HG03060 (cell line): ENCODE data around the gene GAP43.
A peak's percentile ranks its signal among the peaks of the same experiment; 100 is the strongest.

Experiments used
- ATAC-seq: cut with Tn5 transposase; IDR thresholded peaks from one replicate; pipeline ENCODE4 v1.9.1; 2021; ENCODE audit warnings: low read depth, moderate number of reproducible peaks; ENCODE audit not compliant: unreplicated experiment

The GAP43 gene, protein sequence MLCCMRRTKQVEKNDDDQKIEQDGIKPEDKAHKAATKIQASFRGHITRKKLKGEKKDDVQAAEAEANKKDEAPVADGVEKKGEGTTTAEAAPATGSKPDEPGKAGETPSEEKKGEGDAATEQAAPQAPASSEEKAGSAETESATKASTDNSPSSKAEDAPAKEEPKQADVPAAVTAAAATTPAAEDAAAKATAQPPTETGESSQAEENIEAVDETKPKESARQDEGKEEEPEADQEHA

GRCh38 chr3:115623044-115623868, at the start of gene GAP43:
Gene GAP43, plus strand, starts transcription at chr3:115623510. Its CDS starts 180 bp downstream, at chr3:115623690.
- ATAC-seq, result no peak

DNA sequence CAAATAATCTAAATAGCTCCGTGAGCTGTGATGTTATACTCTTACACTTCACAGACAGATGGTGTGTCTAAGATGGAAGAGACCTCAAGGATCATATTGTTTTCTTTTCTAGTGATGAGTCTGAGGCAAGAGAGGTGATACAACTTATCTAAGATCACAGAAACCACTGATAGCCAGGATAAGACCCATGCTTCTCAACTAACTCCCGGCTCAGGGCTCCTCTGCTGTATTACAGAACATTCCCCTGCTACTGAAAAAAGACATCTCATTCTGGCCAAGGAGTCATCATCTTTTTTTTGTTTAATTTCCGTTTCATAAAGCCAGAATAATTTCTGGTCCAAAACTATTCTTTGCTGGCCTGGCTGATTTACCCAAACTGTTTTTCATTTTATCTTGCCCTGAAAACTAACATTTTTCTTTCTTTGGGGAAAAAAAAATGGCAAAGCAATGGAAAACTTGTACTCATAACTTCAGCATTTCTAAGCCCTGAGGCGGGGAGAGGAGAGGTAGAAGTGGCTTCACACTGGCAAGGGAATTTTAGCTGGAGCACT, 46.9 kb upstream of the GAP43 start:
- ATAC-seq, result no peak

DNA sequence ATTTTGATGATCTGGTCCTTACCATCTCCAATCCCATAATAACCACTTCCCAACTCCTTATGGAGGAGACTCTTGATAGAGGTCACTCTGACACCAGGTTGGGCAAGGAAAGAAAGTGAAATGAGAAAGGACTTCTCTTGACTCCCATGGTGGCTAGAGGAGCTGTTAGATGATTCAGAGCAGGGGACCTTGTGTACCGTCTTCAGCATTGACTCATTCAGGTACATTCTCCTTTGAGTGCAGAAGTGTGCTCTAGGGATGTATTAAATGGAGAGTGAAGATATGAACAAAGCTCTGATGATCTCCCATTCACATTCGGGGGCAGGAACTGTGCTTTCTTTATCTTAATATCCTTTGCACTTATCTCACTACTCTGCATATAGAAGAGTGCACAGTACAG, 46.3 kb upstream of the GAP43 start:
- ATAC-seq, result no peak

GRCh38 chr3:115578331-115578730, 45.0 kb upstream of the GAP43 start:
- no peak for ATAC-seq

DNA sequence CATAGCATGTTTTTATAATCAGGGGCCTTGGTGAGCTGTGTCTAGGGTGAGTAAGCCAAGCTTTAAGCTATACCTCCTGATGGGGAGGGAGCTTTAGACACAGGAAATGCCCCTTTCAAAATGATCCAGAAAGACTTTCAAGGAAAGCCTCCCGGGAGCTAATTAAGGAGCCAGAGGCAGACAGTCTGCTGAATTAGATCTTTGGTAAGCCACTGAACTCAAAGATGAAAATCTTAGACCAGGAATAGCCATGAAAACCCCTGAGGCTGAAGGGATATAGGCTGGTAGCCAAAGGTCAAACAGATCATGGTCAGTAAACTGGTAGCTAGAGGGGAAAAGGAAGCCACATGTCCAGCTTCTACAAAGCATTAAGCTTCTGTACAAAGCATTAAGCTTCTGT, 42.7 kb upstream of the GAP43 start:
- no peak for ATAC-seq

DNA sequence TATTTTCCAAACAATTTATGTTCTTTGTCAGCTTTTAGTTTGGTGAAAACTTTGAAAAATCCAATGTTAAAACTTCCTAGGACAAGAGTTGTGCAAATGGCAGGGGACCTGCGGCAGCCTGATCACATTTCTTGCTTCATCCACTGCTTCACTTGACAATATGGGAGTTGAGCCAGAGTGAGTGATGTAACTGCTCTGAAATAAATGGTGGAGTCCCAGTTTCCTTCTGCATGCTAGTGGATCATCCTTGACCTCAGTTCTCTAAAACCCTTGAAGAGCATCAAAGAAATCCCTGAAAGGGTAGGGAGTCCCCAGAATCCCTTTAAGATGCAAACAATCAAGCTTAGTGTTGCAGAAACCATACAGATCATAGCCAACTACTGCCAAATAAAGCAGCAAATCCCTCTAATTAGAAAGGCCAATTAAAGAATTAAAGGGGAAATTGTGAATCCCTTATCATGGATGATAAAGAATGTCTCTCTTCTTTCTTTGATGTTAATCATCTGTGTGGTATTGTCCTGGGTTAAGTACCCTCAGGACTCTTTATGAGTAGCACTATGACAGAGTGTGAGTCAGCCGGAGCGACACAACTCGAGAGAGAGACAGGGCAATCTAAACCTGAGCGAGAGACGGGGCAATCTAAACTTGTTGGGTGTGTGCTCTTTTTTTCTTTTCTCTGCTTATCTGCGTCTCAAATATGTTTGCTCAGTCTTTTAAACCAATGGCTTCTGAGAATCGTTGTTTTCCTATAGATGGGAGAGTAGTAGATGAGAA, 41.8 kb upstream of the GAP43 start:
- no peak for ATAC-seq

DNA sequence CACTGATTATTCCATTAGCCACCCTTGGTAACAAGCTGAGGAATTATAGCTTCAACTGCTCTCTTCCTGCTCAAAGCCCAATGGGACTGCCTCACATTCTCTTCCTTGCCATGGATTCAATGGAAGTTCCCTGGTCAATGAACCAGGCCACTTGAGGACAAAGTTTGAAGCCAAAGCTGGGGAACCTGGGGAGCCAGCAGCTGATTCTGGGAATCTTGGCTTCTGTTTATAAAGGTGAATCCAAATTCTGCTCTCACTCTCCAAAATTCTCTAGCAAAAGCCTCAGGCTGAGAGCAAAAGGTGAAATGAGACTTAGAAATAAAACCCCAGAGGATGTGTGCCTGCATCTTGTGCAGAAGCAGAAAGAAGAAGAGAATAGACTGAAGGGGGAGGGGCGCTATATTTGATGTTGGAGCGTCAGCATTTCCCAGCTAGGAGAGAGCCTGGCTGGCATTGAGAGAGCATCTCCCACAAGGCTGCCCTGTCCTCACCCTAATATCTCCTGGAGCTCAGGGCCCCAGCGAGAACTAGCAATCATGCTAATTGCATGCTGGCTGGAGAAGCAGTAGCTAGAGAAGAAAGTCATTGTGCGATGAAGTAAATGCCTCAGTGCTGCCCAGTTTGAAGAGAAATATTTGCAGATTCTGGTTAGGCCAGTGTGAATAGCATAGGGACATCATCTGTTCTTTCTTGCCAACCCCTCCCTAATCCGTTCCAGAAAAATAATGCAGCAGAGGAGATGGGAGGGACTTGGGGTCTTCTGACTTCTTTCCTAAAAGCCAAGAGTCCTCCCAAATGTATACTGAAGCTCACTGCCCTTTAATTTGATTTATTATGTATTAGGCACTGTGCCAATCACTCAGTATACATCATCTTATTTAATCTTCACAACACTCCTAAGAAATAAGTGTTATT, 34.9 kb upstream of the GAP43 start:
- no peak for ATAC-seq

DNA sequence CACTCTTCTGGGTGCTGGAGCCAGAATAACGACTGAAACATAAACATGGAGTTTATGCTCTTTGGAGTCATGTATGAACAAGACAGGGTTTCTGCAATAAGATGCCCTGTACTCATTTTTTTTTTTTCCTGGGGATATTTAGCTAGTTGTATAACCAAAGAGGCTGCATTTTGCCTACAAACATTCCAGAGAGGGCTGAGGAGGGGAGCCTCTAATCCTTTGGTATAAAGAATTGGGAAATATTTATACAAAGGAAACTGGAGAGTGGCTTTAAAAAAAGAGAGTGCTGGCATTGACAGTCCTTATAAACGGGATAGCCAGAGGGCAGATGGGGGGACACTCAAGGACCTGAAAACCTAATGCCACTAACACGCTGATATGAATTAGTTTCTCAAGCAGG, 32.4 kb upstream of the GAP43 start:
- ATAC-seq, result no peak

DNA sequence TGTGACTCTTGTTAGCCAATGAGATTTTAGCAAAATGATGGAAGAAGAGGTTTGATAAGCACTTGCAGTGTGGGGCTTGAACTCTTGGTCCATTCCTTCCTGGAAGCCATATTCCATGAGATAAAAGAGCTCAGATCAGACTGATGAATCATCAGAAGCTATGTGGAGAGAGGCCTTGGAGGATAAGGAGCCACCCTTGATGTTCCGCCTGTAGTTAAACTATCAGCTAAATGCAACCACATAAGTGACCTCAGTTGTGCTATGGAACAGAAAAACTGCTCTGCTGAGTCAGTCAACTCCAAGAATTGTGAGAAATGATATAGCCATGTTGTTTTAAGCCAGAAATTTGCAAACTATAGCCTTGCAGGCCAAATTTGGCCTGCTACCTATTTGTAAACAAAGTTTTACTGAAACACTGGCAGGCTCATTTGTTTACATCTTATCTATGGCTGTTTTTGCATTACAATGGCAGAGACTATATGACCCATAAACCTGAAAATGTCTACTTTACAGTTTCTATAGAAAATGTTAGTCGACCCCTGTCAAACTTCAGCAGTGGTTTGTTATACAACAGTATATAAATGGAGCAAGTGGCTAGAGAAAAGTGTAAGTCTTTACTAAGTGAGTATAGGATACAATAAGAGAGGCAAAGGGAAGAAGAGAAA, 27.6 kb upstream of the GAP43 start:
- ATAC-seq, result no peak

DNA sequence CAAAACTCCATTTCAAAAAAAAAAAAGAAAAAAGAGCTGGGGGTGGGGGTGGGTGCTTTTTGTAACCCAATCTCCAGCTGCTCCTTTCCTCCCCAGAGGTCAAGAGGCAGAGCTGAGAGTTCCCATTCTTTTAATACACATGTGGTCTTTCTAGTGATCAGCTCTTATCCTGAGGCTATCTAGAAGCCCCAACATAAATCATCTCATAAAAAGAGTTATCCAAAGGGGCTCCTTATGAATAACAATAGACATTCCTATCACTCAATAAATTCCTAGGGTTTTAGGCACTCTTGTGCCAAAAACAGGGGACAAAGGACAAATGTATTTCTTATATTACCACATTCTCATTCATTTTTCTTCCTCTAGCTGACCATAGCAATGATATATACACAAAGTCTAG, 25.1 kb upstream of the GAP43 start:
- no peak for ATAC-seq

DNA sequence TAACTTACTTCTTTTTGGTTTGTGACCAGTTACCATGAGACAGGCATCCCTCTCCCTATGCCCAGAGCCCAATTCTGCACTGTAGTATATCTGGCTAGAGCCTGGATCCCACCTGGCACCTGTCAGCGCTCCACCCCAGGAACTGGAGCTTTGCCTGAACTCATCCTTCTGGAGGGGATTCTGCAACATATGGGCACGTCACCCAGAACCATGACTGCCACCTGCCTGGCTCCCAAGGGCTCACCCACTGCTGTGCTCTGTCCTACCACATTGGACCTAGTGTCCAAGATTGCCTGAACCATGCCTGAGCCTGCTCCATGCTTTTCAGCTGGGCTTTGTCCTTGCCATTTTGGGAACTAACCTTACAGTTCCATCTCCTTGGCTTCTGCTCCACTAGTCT, 21.1 kb upstream of the GAP43 start:
- ATAC-seq, result no peak

DNA sequence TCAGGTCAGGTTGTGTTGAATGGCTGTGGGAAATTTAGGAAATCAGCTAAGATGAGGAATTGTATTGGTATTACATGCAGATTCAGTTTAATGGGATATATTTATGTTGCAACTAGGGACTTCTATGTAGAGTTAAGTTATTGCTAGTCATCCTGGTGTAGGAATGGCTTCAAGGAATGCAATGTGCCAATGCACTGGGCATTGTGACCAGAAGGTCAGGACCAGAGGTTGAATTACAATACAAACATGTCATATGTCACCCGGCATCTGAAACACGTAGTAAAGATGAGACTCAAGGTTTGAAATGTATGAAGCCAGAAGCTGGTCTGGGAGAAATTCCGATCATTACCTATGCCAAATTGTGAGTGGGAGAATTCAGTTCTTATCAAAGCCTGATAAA, 11.7 kb upstream of the GAP43 start:
- ATAC-seq, result no peak

- no peak for ATAC-seq
These were observed 8.1 kb upstream of the GAP43 start for GRCh38 chr3:115615001-115615814.

DNA sequence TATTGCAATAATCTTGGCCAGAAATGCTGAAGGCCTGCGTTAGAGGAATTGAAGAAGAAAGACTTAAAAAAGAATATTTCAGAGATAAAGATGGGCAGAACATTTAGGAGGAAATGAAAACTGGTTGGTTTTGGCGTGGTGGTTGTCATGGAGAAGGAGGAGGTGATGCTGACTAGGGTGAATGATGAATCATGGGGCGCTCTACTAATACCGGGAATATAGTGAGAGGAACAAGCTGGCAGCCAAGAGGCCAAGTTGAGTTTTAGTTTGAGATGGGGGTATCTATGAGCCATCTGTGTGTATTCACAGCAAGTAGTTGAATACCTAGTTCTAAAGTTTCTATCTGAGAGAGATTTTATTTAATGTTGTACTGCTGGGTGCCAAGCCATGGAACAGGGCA, 6.8 kb upstream of the GAP43 start:
- ATAC-seq, result peak; percentile 67

- ATAC-seq, result no peak
These were observed 5.7 kb upstream of the GAP43 start for GRCh38 chr3:115617591-115617990.

- ATAC-seq, result no peak
These were observed 875 bp downstream of the GAP43 start for GRCh38 chr3:115624029-115624741.

- no peak for ATAC-seq
These were observed 1.6 kb downstream of the GAP43 start for GRCh38 chr3:115624901-115625300.

GRCh38 chr3:115626006-115626409, 2.7 kb downstream of the GAP43 start:
- ATAC-seq, result no peak
